GM12878 (cell line): ENCODE results near the gene SURF4. TPM values are rescaled to one million over a fixed set of nuclear protein-coding genes. Genes with fewer than 3 reads are reported as not detected.

Experiments
- ATAC-seq: fragments of 200-7000 bp; cut with Tn5 transposase; 3 replicates; pipeline ENCODE4 v1.9.1; 2020; ENCODE audit warnings: mild to moderate bottlenecking, moderate library complexity
- BruUV-seq: library from RNA; stranded (reverse); fragments of 400-500 nt; replicated peaks from 2 replicates; lab custom pipeline; 2021; lab: Mats Ljungman, UMichigan
- CTCF ChIA-PET: fragments of 300-600 bp; sonication (Branson Sonifier 250); formaldehyde crosslinking; extraction: SDS; loops from one replicate; lab custom pipeline; 2021; ENCODE audit warnings: inconsistent platforms; lab: Yijun Ruan, JAX
- POLR2A ChIA-PET: fragments of 350-600 bp; formaldehyde crosslinking; extraction: SDS; loops from one replicate; lab custom pipeline; 2021; ENCODE audit warnings: inconsistent platforms; lab: Charles Lee
- RAD21 ChIA-PET: fragments of 300-600 bp; sonication (Branson Sonifier 250); formaldehyde crosslinking; loops from one replicate; lab custom pipeline; 2023; ENCODE audit warnings: antibody characterized with exemption; ENCODE audit not compliant: unreplicated experiment; lab: Charles Lee
- SMC1A ChIA-PET: fragments of 300-600 bp; sonication (Branson Sonifier 250); formaldehyde crosslinking; loops from one replicate; lab custom pipeline; 2023; ENCODE audit not compliant: unreplicated experiment, uncharacterized antibody; lab: Charles Lee
- DNase-seq: peaks from one replicate; pipeline ENCODE4 v3.0.0-alpha.2; 2011; ENCODE audit warnings: low read depth, low spot score
- FAIRE-seq: peaks from 3 replicates; lab custom pipeline; 2011; peaks lifted over from hg19 to GRCh38; lab: Jason Lieb, UNC
- H2AFZ ChIP-seq: 2 replicates; pipeline ENCODE4 v1.6.0; 2011; ENCODE audit warnings: low read depth, low read length, control low read depth; ENCODE audit not compliant: control insufficient read depth
- H3K27ac ChIP-seq: 2 replicates; pipeline ENCODE4 v1.5.1; 2011; ENCODE audit warnings: control low read depth; ENCODE audit not compliant: control insufficient read depth, insufficient read depth
- H3K27me3 ChIP-seq, 2 experiments: replicated peaks in 1 of 2; 2 replicates each; pipeline versions ENCODE4 v1.6.0 to v1.6.1; 2011; ENCODE audit warnings: low read length in 1 of 2; ENCODE audit not compliant: control insufficient read depth in 2 of 2, insufficient read depth in 2 of 2
- H3K36me3 ChIP-seq, 2 experiments: 2 replicates each; pipeline ENCODE4 v1.5.1; 2011; ENCODE audit warnings: low read length in 1 of 2; ENCODE audit not compliant: control insufficient read depth in 2 of 2, insufficient read depth in 2 of 2
- H3K4me1 ChIP-seq: 2 replicates; pipeline ENCODE4 v1.6.1; 2011; ENCODE audit warnings: mild to moderate bottlenecking, low read length, moderate library complexity, mixed read lengths; ENCODE audit not compliant: control insufficient read depth, insufficient read depth
- H3K4me2 ChIP-seq: 2 replicates; pipeline ENCODE4 v1.6.0; 2011; ENCODE audit warnings: control low read depth; ENCODE audit not compliant: control insufficient read depth, insufficient read depth
- H3K4me3 ChIP-seq: fragments of 200-600 bp; sonication (generic); 2 replicates; pipeline ENCODE4 v1.5.1; 2016
- H3K79me2 ChIP-seq: 2 replicates; pipeline ENCODE4 v1.6.0; 2011; ENCODE audit warnings: low read length; ENCODE audit not compliant: control insufficient read depth, insufficient read depth
- H3K9ac ChIP-seq: 2 replicates; pipeline ENCODE4 v1.8.0; 2011; ENCODE audit warnings: low read length, control low read depth, mixed read lengths; ENCODE audit not compliant: control insufficient read depth, insufficient read depth
- H3K9me3 ChIP-seq: replicated peaks from 3 replicates; pipeline ENCODE4 v1.5.1; 2011; ENCODE audit warnings: mild to moderate bottlenecking, low read length; ENCODE audit not compliant: control insufficient read depth, insufficient read depth
- H4K20me1 ChIP-seq: 2 replicates; pipeline ENCODE4 v1.6.0; 2011; ENCODE audit not compliant: control insufficient read depth, insufficient read depth
- CHD1 ChIP-seq: IDR thresholded peaks from 2 replicates; pipeline ENCODE4 v1.6.1; 2012; ENCODE audit warnings: low read depth, low read length, improper control_type of control experiment
- CREB1 ChIP-seq: IDR thresholded peaks from 2 replicates; pipeline ENCODE4 v1.6.1; 2012; ENCODE audit warnings: low read depth, mild to moderate bottlenecking, inconsistent platforms
- FOXK2 ChIP-seq: fragments of 450-650 bp; IDR thresholded peaks from 2 replicates; pipeline ENCODE4 v1.6.1; 2017; ENCODE audit warnings: mild to moderate bottlenecking, moderate library complexity
- MTA2 ChIP-seq: fragments of 450-650 bp; IDR thresholded peaks from 2 replicates; pipeline ENCODE4 v1.6.1; 2016; ENCODE audit warnings: low read depth, mild to moderate bottlenecking, moderate library complexity
- MYB ChIP-seq: fragments of 150-350 bp; IDR thresholded peaks from 2 replicates; pipeline ENCODE4 v1.6.1; 2014; ENCODE audit warnings: mild to moderate bottlenecking, low read depth, low read length, borderline replicate concordance
- POLR2A ChIP-seq: IDR thresholded peaks from 2 replicates; pipeline ENCODE4 v1.6.1; 2011; ENCODE audit warnings: low read depth, mild to moderate bottlenecking, low read length
- SIX5 ChIP-seq: IDR thresholded peaks from 2 replicates; pipeline ENCODE4 v1.6.1; 2011; ENCODE audit warnings: mild to moderate bottlenecking, low read depth, low read length, moderate library complexity; ENCODE audit not compliant: severe bottlenecking
- ZNF217 ChIP-seq: fragments of 450-650 bp; IDR thresholded peaks from 2 replicates; pipeline ENCODE4 v1.6.1; 2017; ENCODE audit warnings: antibody characterized with exemption, mild to moderate bottlenecking
- ZNF622 ChIP-seq: fragments of 450-650 bp; IDR thresholded peaks from 2 replicates; pipeline ENCODE4 v1.6.1; 2017; ENCODE audit warnings: mild to moderate bottlenecking, inconsistent platforms
- WGBS: methylation state at CpG from one replicate; pipeline ENCODE4 v1.1.6; 2016; ENCODE audit warnings: low lambda C conversion rate; ENCODE audit not compliant: insufficient replicate concordance, insufficient coverage; ENCODE audit errors: missing lambda C conversion rate; 5-methylcytosine and 5-hydroxymethylcytosine counted together
- in situ Hi-C: fragments of 300-500 bp; cut with MboI; formaldehyde crosslinking; loops from 9 replicates; pipeline ENCODE4 v1.14.3; 2018; ENCODE audit warnings: mixed read lengths
- intact Hi-C: fragments of 100-400 bp; cut with micrococcal nuclease; formaldehyde crosslinking; loops from one replicate; pipeline ENCODE4 v1.14.2; 2022; ENCODE audit not compliant: unreplicated experiment
- polyA plus RNA-seq, 11 experiments: library from polyadenylated mRNA; depleted of rRNA in 4 of 11; unstranded in 6 of 11; stranded (reverse) in 5 of 11; fragments of >200 nt; fragmentation: Nextera tagmentation in 4 of 11; fragmentation: Illumina TruSeq in 1 of 11; extraction: Ambion mirVana in 4 of 11; extraction: Trizol in 1 of 11; gene quantifications; 1 replicate in 1 of 11; 2 replicates in 10 of 11; pipeline versions ENCODE4 v1.2.1 to v1.2.3, GENCODE V29; 2011 to 2016; ENCODE audit warnings: inconsistent platforms in 2 of 11, missing spikeins in 2 of 11, low read depth in 1 of 11
- total RNA-seq, 4 experiments: library from RNA; depleted of rRNA in 3 of 4; stranded (reverse); fragments of >200 nt in 3 of 4; fragmentation: Illumina TruSeq in 1 of 4; extraction: Trizol in 1 of 4; gene quantifications; 2 replicates each; pipeline versions ENCODE4 v1.2.1 to v1.2.3, GENCODE V29; 2013 to 2021
- TF ChIP-seq, protein P1 (sequence below): IDR thresholded peaks from 2 replicates; pipeline ENCODE4 v1.6.1; 2011; ENCODE audit warnings: low read depth, mild to moderate bottlenecking, low read length, moderate library complexity, borderline replicate concordance; ENCODE audit errors: extremely low read depth
- TF ChIP-seq, protein P2 (sequence below): fragments of 150-350 bp; IDR thresholded peaks from 2 replicates; pipeline ENCODE4 v1.6.1; 2016; ENCODE audit warnings: low read depth, low read length

The SURF4 gene
- total and polyA plus RNA-seq, 10 of the 15 experiments (the other 5 are each of a cell fraction or from before 2014, with no cell fraction given), result 6.4 to 134 (median 78.7) TPM

- no peak for TF ChIP-seq ZNF622
- no peak for TF ChIP-seq MYB
- TF ChIP-seq, protein P1, sequence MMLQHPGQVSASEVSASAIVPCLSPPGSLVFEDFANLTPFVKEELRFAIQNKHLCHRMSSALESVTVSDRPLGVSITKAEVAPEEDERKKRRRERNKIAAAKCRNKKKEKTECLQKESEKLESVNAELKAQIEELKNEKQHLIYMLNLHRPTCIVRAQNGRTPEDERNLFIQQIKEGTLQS, result no peak
These were observed 7.6 kb upstream of the SURF4 start (continued) for GRCh38 chr9:133383438-133383837.

- Histone ChIP-seq H3K27ac (no peak overlapping the region), H2AFZ (no peak overlapping the region), H3K9me3 (no peaks in the 10 kb centered on the region; the same call in 2 of the 3 replicates), H3K4me2 (no peak overlapping the region), H3K4me1 (no peaks in the 10 kb centered on the region), H3K4me3 (no peak overlapping the region), H4K20me1 (no peaks in the 10 kb centered on the region), H3K36me3 (no peaks in the 10 kb centered on the region), H3K9ac (no peak overlapping the region), H3K79me2 (no peaks in the 10 kb centered on the region), H3K27me3 (no peaks in the 10 kb centered on the region)
- DNase-seq, result no peak
- ChIA-PET CTCF (no interaction called here), POLR2A (no interaction called here), RAD21 (no interaction called here), SMC1A (no interaction called here)
- intact Hi-C loops (no loop called here), in situ Hi-C loops (no loop called here)
- no peak for FAIRE-seq
- 36% methylated on average over 4 of the region's 4 CpGs for WGBS
- TF ChIP-seq CREB1 (no peak), ZNF217 (no peak), MTA2 (no peak), SIX5 (no peak), POLR2A (no peak), FOXK2 (no peak), CHD1 (no peak)
- TF ChIP-seq, protein P2, sequence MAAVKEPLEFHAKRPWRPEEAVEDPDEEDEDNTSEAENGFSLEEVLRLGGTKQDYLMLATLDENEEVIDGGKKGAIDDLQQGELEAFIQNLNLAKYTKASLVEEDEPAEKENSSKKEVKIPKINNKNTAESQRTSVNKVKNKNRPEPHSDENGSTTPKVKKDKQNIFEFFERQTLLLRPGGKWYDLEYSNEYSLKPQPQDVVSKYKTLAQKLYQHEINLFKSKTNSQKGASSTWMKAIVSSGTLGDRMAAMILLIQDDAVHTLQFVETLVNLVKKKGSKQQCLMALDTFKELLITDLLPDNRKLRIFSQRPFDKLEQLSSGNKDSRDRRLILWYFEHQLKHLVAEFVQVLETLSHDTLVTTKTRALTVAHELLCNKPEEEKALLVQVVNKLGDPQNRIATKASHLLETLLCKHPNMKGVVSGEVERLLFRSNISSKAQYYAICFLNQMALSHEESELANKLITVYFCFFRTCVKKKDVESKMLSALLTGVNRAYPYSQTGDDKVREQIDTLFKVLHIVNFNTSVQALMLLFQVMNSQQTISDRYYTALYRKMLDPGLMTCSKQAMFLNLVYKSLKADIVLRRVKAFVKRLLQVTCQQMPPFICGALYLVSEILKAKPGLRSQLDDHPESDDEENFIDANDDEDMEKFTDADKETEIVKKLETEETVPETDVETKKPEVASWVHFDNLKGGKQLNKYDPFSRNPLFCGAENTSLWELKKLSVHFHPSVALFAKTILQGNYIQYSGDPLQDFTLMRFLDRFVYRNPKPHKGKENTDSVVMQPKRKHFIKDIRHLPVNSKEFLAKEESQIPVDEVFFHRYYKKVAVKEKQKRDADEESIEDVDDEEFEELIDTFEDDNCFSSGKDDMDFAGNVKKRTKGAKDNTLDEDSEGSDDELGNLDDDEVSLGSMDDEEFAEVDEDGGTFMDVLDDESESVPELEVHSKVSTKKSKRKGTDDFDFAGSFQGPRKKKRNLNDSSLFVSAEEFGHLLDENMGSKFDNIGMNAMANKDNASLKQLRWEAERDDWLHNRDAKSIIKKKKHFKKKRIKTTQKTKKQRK, result no peak
- no peak for ATAC-seq
- BruUV-seq, result no TSS peak
These were observed 6.8 kb upstream of the SURF4 start for GRCh38 chr9:133382507-133383141.
